SU-DHL-6 (cell line): Measurements from ENCODE around the gene ATP6V0C.

Source experiments
- EZH2phosphoT487 ChIP-seq: fragments of 200-600 bp; sonication (generic), shearing (Covaris generic); conservative IDR thresholded peaks from 2 replicates; pipeline ENCODE4 v1.6.1; 2018; ENCODE audit warnings: mild to moderate bottlenecking, antibody characterized with exemption, low read length, moderate library complexity, mixed read lengths
- TF ChIP-seq, protein P1 (sequence below): fragments of 200-600 bp; sonication (generic); IDR thresholded peaks from one replicate; pipeline ENCODE4 v1.5.1; 2017; ENCODE audit warnings: antibody characterized with exemption, mild to moderate bottlenecking, low read length, moderate library complexity; ENCODE audit not compliant: insufficient read depth, poor library complexity, severe bottlenecking

DNA sequence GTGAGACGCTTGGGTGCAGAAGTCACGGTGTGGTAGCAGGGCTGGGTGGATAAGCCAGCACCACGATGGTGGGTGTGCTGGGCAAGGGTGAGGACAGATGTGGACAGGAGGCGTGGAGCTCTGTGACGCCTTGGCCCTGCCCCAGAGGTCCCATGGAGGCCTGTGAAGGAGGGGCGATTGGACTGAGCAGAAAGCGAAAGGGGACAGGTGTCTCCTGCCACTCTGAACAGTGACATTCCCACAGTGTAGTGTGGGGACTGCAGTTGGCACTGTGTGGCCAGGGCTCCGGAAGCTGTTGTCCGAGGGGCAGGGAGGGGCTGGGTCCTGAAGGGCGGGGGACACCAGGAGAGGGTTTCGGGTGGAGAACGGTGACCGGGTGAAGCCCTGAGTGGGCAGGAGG lies 31.5 kb upstream of the ATP6V0C start:
- TF ChIP-seq, protein P1, sequence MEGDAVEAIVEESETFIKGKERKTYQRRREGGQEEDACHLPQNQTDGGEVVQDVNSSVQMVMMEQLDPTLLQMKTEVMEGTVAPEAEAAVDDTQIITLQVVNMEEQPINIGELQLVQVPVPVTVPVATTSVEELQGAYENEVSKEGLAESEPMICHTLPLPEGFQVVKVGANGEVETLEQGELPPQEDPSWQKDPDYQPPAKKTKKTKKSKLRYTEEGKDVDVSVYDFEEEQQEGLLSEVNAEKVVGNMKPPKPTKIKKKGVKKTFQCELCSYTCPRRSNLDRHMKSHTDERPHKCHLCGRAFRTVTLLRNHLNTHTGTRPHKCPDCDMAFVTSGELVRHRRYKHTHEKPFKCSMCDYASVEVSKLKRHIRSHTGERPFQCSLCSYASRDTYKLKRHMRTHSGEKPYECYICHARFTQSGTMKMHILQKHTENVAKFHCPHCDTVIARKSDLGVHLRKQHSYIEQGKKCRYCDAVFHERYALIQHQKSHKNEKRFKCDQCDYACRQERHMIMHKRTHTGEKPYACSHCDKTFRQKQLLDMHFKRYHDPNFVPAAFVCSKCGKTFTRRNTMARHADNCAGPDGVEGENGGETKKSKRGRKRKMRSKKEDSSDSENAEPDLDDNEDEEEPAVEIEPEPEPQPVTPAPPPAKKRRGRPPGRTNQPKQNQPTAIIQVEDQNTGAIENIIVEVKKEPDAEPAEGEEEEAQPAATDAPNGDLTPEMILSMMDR: no peak
- TF ChIP-seq EZH2phosphoT487: no peak
